HG02943 (cell line): Measurements from ENCODE around the gene GRPEL1.

Experiments
- ATAC-seq: cut with Tn5 transposase; IDR thresholded peaks from one replicate; pipeline ENCODE4 v1.9.1; 2021; ENCODE audit warnings: mild to moderate bottlenecking, low read depth, moderate library complexity; ENCODE audit not compliant: unreplicated experiment

The GRPEL1 gene

DNA sequence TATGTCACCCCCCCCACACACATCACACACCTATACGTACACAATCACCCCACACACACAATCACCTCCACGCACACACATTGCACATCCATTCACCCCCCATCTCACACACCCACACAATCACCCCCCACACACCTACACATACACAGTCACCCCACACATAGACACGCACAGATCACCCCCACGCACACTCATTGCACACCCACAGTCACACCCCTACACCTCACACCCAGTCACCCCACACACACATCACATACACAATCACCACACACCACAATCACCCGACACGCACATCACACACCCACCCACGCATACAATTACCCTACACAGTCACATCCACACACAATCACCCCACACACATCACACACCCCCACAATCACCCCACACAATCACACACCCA is 40.6 kb downstream of the GRPEL1 start:
- ATAC-seq = no peak

- no peak for ATAC-seq
Measured at GRCh38 chr4:7026107-7026506, 41.8 kb downstream of the GRPEL1 start.

DNA sequence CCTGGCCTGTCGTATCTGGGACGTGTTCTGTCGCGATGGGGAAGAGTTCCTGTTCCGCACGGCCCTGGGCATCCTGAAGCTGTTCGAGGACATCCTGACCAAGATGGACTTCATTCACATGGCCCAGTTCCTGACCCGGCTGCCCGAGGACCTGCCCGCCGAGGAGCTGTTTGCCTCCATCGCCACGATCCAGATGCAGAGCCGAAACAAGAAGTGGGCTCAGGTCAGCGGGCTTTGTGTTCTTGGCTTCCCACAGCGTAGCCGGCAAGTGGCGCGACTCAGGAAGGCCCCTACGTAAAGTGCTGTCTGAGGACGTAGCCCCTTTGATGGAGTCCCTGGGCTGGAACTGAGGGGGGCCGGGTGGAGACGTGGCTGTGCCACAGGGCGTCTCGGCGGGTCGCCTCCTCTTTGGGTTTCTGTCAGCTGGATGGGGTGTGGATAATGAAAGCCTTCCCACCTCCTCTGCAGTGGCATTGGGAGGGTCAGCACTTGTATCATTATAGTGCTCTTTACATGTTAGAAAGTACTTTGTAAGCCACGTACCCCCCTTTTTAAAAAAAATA is 42.7 kb downstream of the GRPEL1 start:
- no peak for ATAC-seq

DNA sequence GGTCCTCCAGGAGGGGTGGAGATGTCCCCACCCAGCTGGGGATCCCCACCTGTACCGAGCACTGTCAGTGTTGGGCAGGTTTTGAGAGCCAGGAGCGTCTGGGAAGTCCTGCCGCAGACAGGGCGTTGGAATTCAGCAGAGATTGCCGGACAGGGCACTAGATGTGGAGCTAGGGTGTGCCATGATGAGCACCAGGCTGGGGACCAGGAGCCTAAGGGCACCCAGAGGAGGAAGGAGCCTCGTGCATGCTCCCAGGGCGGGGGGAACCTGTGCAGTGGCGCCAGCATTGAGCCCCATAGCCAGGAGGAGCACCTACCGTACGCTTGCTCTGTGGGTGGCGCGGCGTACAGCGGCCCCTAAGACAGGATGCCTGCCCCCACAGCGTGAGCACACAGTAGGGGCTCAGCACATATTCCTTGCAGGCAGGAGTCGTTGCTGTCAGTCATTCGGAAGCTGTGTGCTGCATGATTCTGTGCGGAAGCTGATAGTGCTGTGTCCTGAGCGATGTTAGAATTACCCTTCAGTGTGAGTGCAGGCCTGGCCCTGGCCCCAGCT is 43.5 kb downstream of the GRPEL1 start:
- ATAC-seq = no peak

GRCh38 chr4:7023901-7024300 is 44.0 kb downstream of the GRPEL1 start:
- no peak for ATAC-seq

- no peak for ATAC-seq
Measured at GRCh38 chr4:7023486-7023885, 44.4 kb downstream of the GRPEL1 start.

GRCh38 chr4:7021930-7022664 is 45.8 kb downstream of the GRPEL1 start:
- ATAC-seq = no peak

- no peak for ATAC-seq
Measured at GRCh38 chr4:7021355-7021754, 46.5 kb downstream of the GRPEL1 start.

GRCh38 chr4:7020856-7021255 is 47.0 kb downstream of the GRPEL1 start:
- no peak for ATAC-seq

DNA sequence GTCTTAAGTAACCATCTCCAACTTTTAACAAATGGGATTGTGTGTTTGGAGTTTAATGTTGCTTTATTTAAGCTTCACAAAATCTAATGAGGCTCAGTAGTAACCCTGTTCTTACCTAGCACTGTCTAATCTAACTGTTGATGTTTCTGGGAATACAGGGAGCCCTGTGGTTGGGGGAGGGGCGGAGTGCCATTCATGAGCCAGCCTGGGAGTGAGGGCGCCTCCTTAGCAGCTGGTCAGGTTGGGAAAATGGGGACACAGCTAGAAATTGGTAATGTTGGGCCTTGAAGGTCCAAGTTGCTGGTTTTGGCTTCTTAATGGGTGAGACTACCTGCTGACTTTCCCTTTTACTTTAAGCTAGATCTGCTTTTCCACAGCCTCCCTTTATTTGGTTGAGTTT is 47.6 kb downstream of the GRPEL1 start:
- ATAC-seq = no peak

GRCh38 chr4:7019367-7019766 is 48.5 kb downstream of the GRPEL1 start:
- no peak for ATAC-seq

GRCh38 chr4:7018281-7018680 is 49.6 kb downstream of the GRPEL1 start:
- no peak for ATAC-seq

- ATAC-seq = no peak
Measured at GRCh38 chr4:7017446-7018048, 50.3 kb downstream of the GRPEL1 start.

- no peak for ATAC-seq
Measured at GRCh38 chr4:7016512-7016911, 51.4 kb downstream of the GRPEL1 start.

GRCh38 chr4:7016086-7016485 is 51.8 kb downstream of the GRPEL1 start:
- no peak for ATAC-seq

DNA sequence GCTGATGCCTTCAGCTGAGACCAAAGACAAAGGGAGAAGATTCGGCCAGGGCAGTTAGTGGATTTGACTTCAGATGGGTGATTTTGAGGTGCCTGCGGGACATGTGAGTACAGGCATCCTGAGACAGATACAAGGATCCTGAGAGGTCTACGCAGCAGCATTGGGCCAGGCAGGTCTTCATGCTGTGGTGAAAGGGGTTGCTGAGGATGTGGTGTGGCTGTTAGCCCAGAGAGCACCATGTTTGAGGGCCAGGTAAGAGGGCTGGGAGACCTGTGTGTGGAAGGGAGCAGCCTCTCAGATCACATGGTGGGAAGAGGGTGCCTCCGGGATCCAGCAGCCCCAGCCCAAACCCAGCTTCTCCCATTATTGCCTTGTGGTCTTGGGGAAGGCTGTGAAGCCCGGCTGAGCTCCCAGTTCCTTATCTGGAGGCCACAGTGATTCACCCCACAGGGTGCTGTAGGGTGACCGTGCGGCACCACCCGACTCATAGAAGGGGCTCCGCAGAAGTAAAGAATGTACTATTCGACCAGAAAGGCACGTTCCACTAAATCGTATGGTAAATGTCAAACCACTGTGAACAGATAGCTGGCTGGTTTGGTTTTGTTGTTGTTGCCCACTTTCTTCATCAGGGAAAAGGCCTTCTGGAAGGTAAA is 52.4 kb downstream of the GRPEL1 start:
- ATAC-seq = no peak

GRCh38 chr4:7014815-7015214 is 53.0 kb downstream of the GRPEL1 start:
- ATAC-seq = no peak

DNA sequence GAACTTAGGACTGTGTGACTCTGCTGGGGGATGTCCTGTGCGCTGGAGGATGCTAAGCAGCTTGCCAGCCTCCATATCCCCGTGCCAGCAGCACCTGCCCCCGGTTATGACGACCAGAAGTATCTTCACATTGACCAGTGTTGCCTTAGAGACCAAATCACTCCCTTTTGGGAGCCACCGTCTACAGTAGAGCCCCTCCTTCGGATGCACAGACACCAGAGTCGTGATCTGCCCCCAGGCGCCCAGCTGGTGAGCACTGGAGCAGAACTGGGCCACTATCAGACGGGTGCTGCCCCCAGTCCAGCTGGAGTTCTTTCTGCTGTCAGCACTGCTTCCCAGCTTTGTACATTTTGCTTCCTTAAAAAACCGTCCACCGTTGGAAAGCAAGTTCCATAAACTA is 54.7 kb downstream of the GRPEL1 start:
- ATAC-seq = no peak

- ATAC-seq = no peak
Measured at GRCh38 chr4:7009564-7009963, 58.3 kb downstream of the GRPEL1 start.
